Measurements from ENCODE around the gene SMDT1.

DNA sequence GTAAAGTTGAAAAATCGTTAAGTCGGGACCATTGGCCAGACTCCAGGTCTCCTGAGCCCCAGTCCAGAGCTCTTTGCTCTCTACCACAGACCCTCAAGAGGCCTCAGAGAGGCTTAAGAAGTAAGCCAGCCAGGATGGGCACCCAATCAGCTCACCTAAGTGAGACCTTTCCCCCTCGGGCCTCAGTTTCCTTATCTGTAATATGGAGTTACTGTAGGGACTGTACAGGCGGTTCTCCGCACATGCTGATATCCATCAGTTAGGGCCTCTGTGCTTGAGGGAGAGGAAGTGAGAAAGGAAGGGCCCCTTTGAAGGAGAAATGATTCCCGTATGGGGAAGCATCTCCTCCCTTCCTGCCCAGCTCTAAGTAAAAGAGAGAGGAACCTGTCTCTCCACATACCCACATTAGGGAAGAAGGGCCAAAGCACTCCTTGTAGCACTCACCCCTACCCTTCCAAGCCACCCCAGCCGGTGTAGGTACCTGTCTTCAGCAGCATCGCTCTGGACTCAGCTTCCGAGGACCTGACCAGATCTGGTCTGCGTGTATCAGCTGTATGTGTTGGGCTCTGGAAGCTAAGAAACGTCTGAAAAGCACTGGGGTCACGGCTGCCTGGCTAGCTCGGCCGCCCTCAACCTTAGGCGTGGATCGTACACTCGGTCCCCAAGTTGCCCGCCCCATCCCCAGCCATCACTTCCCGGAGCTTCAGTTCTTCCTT is 9.5 kb upstream of the SMDT1 start:
- no peak for TF ChIP-seq POLR2A (IDR thresholded peaks at IDR 0.05)
- TF ChIP-seq, protein P1, sequence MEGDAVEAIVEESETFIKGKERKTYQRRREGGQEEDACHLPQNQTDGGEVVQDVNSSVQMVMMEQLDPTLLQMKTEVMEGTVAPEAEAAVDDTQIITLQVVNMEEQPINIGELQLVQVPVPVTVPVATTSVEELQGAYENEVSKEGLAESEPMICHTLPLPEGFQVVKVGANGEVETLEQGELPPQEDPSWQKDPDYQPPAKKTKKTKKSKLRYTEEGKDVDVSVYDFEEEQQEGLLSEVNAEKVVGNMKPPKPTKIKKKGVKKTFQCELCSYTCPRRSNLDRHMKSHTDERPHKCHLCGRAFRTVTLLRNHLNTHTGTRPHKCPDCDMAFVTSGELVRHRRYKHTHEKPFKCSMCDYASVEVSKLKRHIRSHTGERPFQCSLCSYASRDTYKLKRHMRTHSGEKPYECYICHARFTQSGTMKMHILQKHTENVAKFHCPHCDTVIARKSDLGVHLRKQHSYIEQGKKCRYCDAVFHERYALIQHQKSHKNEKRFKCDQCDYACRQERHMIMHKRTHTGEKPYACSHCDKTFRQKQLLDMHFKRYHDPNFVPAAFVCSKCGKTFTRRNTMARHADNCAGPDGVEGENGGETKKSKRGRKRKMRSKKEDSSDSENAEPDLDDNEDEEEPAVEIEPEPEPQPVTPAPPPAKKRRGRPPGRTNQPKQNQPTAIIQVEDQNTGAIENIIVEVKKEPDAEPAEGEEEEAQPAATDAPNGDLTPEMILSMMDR (IDR thresholded peaks at IDR 0.05) = no peak
- no peak for TF ChIP-seq EP300 (IDR thresholded peaks at IDR 0.05)

Data from tibial nerve (tissue), 4 donors.